ENCODE measurements around the gene EDDM13. TPM values are rescaled to one million over a fixed set of nuclear protein-coding genes. Genes with fewer than 3 reads are reported as not detected.

EDDM13 gene
- total RNA-seq, 1 donor: not detected

DNA sequence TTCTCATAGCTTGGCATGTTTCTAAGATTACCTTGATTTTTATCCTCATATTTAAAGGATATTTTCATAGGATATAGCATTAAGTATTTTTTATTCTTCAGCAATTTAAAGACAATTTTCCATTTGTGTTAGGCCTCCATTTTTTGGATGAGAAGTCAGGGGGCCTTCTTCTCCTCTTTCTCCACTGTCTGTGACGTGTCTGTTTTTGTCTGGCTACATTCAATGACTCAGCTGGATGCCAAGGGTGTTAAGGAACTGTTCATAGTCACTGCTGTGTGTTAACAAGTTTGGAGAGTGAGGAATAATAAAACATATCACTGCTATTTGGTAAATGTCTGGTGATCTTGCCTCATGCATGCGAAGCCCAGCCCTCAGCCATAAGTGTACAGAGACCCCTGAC is 84.4 kb downstream of the EDDM13 start:
- DNase-seq (ENCODE audit: low read depth): no peak
- TF ChIP-seq, protein P1, sequence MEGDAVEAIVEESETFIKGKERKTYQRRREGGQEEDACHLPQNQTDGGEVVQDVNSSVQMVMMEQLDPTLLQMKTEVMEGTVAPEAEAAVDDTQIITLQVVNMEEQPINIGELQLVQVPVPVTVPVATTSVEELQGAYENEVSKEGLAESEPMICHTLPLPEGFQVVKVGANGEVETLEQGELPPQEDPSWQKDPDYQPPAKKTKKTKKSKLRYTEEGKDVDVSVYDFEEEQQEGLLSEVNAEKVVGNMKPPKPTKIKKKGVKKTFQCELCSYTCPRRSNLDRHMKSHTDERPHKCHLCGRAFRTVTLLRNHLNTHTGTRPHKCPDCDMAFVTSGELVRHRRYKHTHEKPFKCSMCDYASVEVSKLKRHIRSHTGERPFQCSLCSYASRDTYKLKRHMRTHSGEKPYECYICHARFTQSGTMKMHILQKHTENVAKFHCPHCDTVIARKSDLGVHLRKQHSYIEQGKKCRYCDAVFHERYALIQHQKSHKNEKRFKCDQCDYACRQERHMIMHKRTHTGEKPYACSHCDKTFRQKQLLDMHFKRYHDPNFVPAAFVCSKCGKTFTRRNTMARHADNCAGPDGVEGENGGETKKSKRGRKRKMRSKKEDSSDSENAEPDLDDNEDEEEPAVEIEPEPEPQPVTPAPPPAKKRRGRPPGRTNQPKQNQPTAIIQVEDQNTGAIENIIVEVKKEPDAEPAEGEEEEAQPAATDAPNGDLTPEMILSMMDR (IDR thresholded peaks at IDR 0.05; ENCODE audit: insufficient read depth, low read length): no peak
- H3K4me3 ChIP-seq (ENCODE audit: low read depth, low read length): no peak overlapping the region

Small RNA genes within 50 kb of the gene (small RNA-seq; reads per million reads assigned to genes)
- gene RF00019: not detected

Other genes starting within 250 kb of the EDDM13 start
- gene ZNF787, start 151.5 kb upstream of the EDDM13 start, total RNA-seq (ENCODE audit: low replicate concordance): 8.5 and 15.9 TPM in 2 replicates
- gene ZNF444, start 131.5 kb upstream of the EDDM13 start, total RNA-seq (ENCODE audit: low replicate concordance): 12.9 and 19.5 TPM in 2 replicates
- gene GALP, start 96.7 kb upstream of the EDDM13 start, total RNA-seq (ENCODE audit: low replicate concordance): not detected in 2 replicates
- gene ZSCAN5B, start 75.0 kb upstream of the EDDM13 start, total RNA-seq (ENCODE audit: low replicate concordance): 0.09 TPM in 1 of 2 replicates, not detected in the other
- not detected in 2 replicates for gene ZSCAN5C, start 70.5 kb upstream of the EDDM13 start, total RNA-seq (ENCODE audit: low replicate concordance)
- 6.1 and 9.6 TPM in 2 replicates for gene ZSCAN5A, start 42.1 kb downstream of the EDDM13 start, total RNA-seq (ENCODE audit: low replicate concordance)
- gene ZNF582, start 120.8 kb downstream of the EDDM13 start, total RNA-seq (ENCODE audit: low replicate concordance): 1.4 and 5.4 TPM in 2 replicates
- gene ZNF583, start 131.6 kb downstream of the EDDM13 start, total RNA-seq (ENCODE audit: low replicate concordance): 8.3 and 12.1 TPM in 2 replicates
- gene ZNF667, start 204.6 kb downstream of the EDDM13 start, total RNA-seq (ENCODE audit: low replicate concordance): 3.1 and 8.9 TPM in 2 replicates
- gene ZNF471, start 235.1 kb downstream of the EDDM13 start, total RNA-seq (ENCODE audit: low replicate concordance): 2.5 and 11.0 TPM in 2 replicates

Measured in fibroblast of the aortic adventitia (primary cell).